GM23248 (cell line): ENCODE measurements around the gene TJP2.

Source experiments
- EZH2 ChIP-seq: fragments of 200-600 bp; sonication (generic); IDR thresholded peaks from 2 replicates; pipeline ENCODE4 v1.6.1; 2018; ENCODE audit warnings: antibody characterized with exemption, mild to moderate bottlenecking; ENCODE audit not compliant: insufficient read depth, poor library complexity, severe bottlenecking
- EZH2phosphoT487 ChIP-seq: fragments of 200-600 bp; sonication (generic); IDR thresholded peaks from 2 replicates; pipeline ENCODE4 v1.6.1; 2018; ENCODE audit warnings: antibody characterized with exemption, moderate library complexity, mild to moderate bottlenecking, low read depth; ENCODE audit not compliant: insufficient read depth

DNA sequence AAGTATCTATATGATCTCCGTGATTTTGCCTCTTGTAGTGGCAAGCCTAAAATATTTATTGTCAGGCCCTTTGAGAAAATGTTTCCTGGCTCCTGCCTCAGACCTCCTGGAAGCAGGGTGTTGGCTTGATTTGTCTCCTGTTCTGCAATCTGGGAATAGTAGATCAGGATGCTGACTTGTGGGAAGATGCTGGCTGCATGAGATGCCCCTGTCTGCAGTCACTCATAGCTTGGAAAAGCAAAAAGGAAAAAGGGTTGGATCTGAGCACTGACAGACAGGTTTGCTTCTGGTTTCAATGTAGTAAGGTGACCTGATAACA, 16.7 kb downstream of the TJP2 start:
- no peak for TF ChIP-seq EZH2
- no peak for TF ChIP-seq EZH2phosphoT487
